ENCODE data around the gene TMC4.

DNA sequence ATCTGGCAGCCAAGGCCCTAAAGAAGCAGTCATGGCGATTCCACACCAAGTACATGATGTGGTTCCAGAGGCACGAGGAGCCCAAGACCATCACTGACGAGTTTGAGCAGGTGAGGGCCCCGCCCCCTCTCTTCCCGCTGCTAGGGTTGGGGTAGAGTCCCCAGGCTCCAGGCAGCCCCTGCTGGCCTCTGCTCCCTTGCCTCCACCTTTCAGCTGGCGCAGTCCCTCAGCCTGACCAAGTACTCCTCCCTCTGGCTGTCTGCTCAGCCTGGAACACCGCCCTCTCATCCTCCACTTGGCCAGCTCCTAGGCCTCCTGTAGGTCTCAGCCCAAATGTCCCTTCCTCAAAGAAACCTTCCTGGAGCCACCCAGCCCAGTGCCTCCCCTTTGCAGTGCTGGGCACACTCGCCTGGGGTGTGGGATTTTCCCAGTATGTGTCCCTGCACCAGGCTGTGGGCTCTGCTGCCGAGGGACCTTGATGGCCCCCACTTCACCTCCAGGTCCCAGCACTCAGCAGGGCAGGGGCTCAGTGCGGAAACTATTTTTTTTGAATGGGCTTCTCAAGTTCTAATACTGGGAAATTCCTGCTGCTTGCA is 19.1 kb downstream of the TMC4 start:
- TF ChIP-seq, protein P1, sequence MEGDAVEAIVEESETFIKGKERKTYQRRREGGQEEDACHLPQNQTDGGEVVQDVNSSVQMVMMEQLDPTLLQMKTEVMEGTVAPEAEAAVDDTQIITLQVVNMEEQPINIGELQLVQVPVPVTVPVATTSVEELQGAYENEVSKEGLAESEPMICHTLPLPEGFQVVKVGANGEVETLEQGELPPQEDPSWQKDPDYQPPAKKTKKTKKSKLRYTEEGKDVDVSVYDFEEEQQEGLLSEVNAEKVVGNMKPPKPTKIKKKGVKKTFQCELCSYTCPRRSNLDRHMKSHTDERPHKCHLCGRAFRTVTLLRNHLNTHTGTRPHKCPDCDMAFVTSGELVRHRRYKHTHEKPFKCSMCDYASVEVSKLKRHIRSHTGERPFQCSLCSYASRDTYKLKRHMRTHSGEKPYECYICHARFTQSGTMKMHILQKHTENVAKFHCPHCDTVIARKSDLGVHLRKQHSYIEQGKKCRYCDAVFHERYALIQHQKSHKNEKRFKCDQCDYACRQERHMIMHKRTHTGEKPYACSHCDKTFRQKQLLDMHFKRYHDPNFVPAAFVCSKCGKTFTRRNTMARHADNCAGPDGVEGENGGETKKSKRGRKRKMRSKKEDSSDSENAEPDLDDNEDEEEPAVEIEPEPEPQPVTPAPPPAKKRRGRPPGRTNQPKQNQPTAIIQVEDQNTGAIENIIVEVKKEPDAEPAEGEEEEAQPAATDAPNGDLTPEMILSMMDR (IDR thresholded peaks at IDR 0.05; ENCODE audit: poor library complexity, severe bottlenecking) = no peak
- TF ChIP-seq EP300 (conservative IDR thresholded peaks at IDR 0.05; ENCODE audit: poor library complexity, severe bottlenecking) (no peak), EZH2 (IDR thresholded peaks at IDR 0.05; ENCODE audit: borderline replicate concordance, insufficient read depth, low read length, poor library complexity, severe bottlenecking) (no peak), POLR2AphosphoS5 (IDR thresholded peaks at IDR 0.05) (no peak), MXI1 (conservative IDR thresholded peaks at IDR 0.05; ENCODE audit: poor library complexity, severe bottlenecking) (no peak), RAD21 (conservative IDR thresholded peaks at IDR 0.05) (no peak), SMC3 (conservative IDR thresholded peaks at IDR 0.05; ENCODE audit: poor library complexity) (no peak), TAF1 (IDR thresholded peaks at IDR 0.05; ENCODE audit: low read depth) (no peak)
- TF ChIP-seq, protein P2, sequence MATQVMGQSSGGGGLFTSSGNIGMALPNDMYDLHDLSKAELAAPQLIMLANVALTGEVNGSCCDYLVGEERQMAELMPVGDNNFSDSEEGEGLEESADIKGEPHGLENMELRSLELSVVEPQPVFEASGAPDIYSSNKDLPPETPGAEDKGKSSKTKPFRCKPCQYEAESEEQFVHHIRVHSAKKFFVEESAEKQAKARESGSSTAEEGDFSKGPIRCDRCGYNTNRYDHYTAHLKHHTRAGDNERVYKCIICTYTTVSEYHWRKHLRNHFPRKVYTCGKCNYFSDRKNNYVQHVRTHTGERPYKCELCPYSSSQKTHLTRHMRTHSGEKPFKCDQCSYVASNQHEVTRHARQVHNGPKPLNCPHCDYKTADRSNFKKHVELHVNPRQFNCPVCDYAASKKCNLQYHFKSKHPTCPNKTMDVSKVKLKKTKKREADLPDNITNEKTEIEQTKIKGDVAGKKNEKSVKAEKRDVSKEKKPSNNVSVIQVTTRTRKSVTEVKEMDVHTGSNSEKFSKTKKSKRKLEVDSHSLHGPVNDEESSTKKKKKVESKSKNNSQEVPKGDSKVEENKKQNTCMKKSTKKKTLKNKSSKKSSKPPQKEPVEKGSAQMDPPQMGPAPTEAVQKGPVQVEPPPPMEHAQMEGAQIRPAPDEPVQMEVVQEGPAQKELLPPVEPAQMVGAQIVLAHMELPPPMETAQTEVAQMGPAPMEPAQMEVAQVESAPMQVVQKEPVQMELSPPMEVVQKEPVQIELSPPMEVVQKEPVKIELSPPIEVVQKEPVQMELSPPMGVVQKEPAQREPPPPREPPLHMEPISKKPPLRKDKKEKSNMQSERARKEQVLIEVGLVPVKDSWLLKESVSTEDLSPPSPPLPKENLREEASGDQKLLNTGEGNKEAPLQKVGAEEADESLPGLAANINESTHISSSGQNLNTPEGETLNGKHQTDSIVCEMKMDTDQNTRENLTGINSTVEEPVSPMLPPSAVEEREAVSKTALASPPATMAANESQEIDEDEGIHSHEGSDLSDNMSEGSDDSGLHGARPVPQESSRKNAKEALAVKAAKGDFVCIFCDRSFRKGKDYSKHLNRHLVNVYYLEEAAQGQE (IDR thresholded peaks at IDR 0.05; ENCODE audit: borderline replicate concordance) = no peak

All from neural cell (in vitro differentiated cells).